T-cell (primary cell): ENCODE measurements around the gene HTR2C. TPM values are rescaled to one million over a fixed set of nuclear protein-coding genes. Genes with fewer than 3 reads are reported as not detected.

Experiments used
- ATAC-seq, 4 experiments: fragments of 200-7000 bp in 3 of 4; fragments of 150-1000 bp in 1 of 4; cut with Tn5 transposase; replicated peaks in 1 of 4; 1 replicate in 3 of 4; 2 replicates in 1 of 4; pipeline ENCODE4 v1.10.0; 2021; ENCODE audit warnings: moderate library complexity in 3 of 4, mild to moderate bottlenecking in 2 of 4, moderate number of reproducible peaks in 1 of 4
- CTCF ChIA-PET, 2 donors: fragments of 300-600 bp; sonication (Branson Sonifier 250); formaldehyde crosslinking; loops; one replicate each; lab custom pipeline; 2022; ENCODE audit warnings: antibody characterized with exemption in 2 of 2; lab: Charles Lee
- POLR2A ChIA-PET, 2 donors: fragments of 300-600 bp; sonication (Branson Sonifier 250); formaldehyde crosslinking; loops; one replicate each; lab custom pipeline; 2022; ENCODE audit warnings: antibody characterized with exemption in 2 of 2; lab: Charles Lee
- DNase-seq, 35 experiments: peaks; one replicate each; pipeline versions ENCODE4 v3.0.0 to v3.0.0-alpha.2; 2013 to 2023
- H3K27ac ChIP-seq: one replicate; pipeline ENCODE4 v1.5.1; 2013; ENCODE audit warnings: low read length
- H3K27me3 ChIP-seq, 2 experiments: replicated peaks in 1 of 2; 1 replicate in 1 of 2; 2 replicates in 1 of 2; pipeline versions ENCODE4 v1.6.1 to v1.7.0; 2013; ENCODE audit warnings: low read length in 1 of 2, mixed read lengths in 1 of 2; ENCODE audit not compliant: control insufficient read depth in 2 of 2, insufficient read depth in 2 of 2; ENCODE audit errors: extremely low read depth in 1 of 2
- H3K36me3 ChIP-seq, 2 donors: 1 replicate in 1 of 2; 2 replicates in 1 of 2; pipeline versions ENCODE4 v1.6.1 to v1.7.0; 2013; ENCODE audit warnings: low read length in 1 of 2; ENCODE audit not compliant: control insufficient read depth in 2 of 2, insufficient read depth in 1 of 2; ENCODE audit errors: extremely low read depth in 1 of 2
- H3K4me1 ChIP-seq, 2 experiments: 1 replicate in 1 of 2; 2 replicates in 1 of 2; pipeline versions ENCODE4 v1.6.1 to v1.7.0; 2013; ENCODE audit warnings: low read length in 2 of 2, mixed read lengths in 1 of 2; ENCODE audit not compliant: insufficient read depth in 2 of 2, control insufficient read depth in 1 of 2; ENCODE audit errors: extremely low read depth in 1 of 2
- H3K4me3 ChIP-seq, 2 donors: 1 replicate in 1 of 2; 2 replicates in 1 of 2; pipeline versions ENCODE4 v1.5.1 to v1.7.0; 2013; ENCODE audit warnings: mild to moderate bottlenecking in 2 of 2, low read length in 1 of 2, moderate library complexity in 1 of 2; ENCODE audit not compliant: control insufficient read depth in 1 of 2; ENCODE audit errors: extremely low read depth in 1 of 2
- H3K9me3 ChIP-seq: 2 replicates; pipeline ENCODE4 v1.7.0; 2013
- H3K27ac Mint-ChIP-seq, 2 donors: one replicate each; pipeline ENCODE4 v1.8.0; 2020 to 2021; ENCODE audit warnings: mild to moderate bottlenecking in 2 of 2, mixed read lengths in 2 of 2
- H3K27me3 Mint-ChIP-seq, 2 donors: one replicate each; pipeline ENCODE4 v1.8.0; 2021 to 2022; ENCODE audit warnings: mixed read lengths in 2 of 2
- H3K36me3 Mint-ChIP-seq: one replicate; pipeline ENCODE4 v1.8.0; 2021; ENCODE audit warnings: mixed read lengths
- H3K4me1 Mint-ChIP-seq, 3 donors: one replicate each; pipeline ENCODE4 v1.8.0; 2020 to 2022; ENCODE audit warnings: mixed read lengths in 3 of 3, mild to moderate bottlenecking in 1 of 3
- H3K4me3 Mint-ChIP-seq, 3 donors: one replicate each; pipeline ENCODE4 v1.8.0; 2020 to 2022; ENCODE audit warnings: mild to moderate bottlenecking in 3 of 3, mixed read lengths in 3 of 3, moderate library complexity in 3 of 3
- H3K9me3 Mint-ChIP-seq, 3 donors: one replicate each; pipeline ENCODE4 v1.8.0; 2020 to 2022; ENCODE audit warnings: mixed read lengths in 3 of 3
- WGBS: methylation state at CpG from one replicate; pipeline ENCODE4 v1.1.5; 2013; ENCODE audit warnings: missing lambda C conversion rate; ENCODE audit not compliant: insufficient coverage; 5-methylcytosine and 5-hydroxymethylcytosine counted together
- total RNA-seq, 35 experiments: library from RNA in 6 of 35; stranded (reverse) in 6 of 35; fragments of 120-200 nt in 1 of 35; gene quantifications; one replicate each; pipeline versions ENCODE4 v1.2.1 to v1.2.4 and lab custom pipeline; 2013 to 2026

Gene HTR2C
- total RNA-seq, 5 donors from 2014 or later (not counting 1 experiment from before 2014, with no cell fraction given): not detected

- no peaks in the 10 kb centered on the region for H3K27me3 ChIP-seq
- H3K9me3 ChIP-seq: no peaks in the 10 kb centered on the region
- DNase-seq (no peak), ATAC-seq (no peak)
- CTCF ChIA-PET: no interaction called here
- H3K36me3 Mint-ChIP-seq: no peaks in the 10 kb centered on the region
- POLR2A ChIA-PET: no interaction called here
- no peak overlapping the region for H3K27ac ChIP-seq
- no peaks in the 10 kb centered on the region for H3K36me3 ChIP-seq
- no peaks in the 10 kb centered on the region for H3K4me1 Mint-ChIP-seq
- peaks cover 0 to 7% of the 10 kb centered on the region in 2 donors for H3K27me3 Mint-ChIP-seq
- no peak overlapping the region for H3K4me3 ChIP-seq
- H3K4me1 ChIP-seq: no peaks in the 10 kb centered on the region
- H3K9me3 Mint-ChIP-seq: peaks cover 0 to 3% (median 0%) of the 10 kb centered on the region in 3 donors
- H3K4me3 Mint-ChIP-seq: no peak overlapping the region
- H3K27ac Mint-ChIP-seq: no peak overlapping the region
- no CpG with 5 or more reads among the region's 1 CpG for WGBS
These were observed 199.0 kb downstream of the HTR2C start for GRCh38 chrX:114782925-114783324.

DNA sequence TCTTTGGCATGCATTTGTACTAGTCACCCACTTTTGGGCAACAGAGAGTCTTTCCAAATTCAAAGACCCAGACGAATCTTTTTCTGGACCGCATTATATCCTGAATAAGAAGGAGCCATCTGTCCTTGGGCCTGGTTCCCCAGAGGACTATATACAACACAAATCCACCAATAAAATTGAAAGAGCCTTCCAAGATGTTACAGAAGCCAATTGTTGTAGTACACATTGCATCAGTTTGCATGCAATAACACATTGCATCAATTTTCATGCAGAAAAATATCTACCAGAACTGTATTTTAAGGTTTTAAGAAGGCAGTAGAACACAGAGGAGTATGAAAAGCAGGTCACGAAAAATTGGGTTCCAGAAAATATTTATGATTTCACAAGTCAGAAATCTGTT lies 203.2 kb downstream of the HTR2C start:
- no peaks in the 10 kb centered on the region for H3K27me3 Mint-ChIP-seq
- no peak overlapping the region for H3K27ac ChIP-seq
- H3K4me1 ChIP-seq: no peaks in the 10 kb centered on the region
- no peaks in the 10 kb centered on the region for H3K27me3 ChIP-seq
- 90% methylated on average over 2 of the region's 3 CpGs for WGBS
- H3K36me3 Mint-ChIP-seq: no peaks in the 10 kb centered on the region
- no peaks in the 10 kb centered on the region for H3K36me3 ChIP-seq
- DNase-seq: no peak
- ChIA-PET POLR2A (no interaction called here), CTCF (no interaction called here)
- H3K9me3 ChIP-seq: no peaks in the 10 kb centered on the region
- no peak for ATAC-seq
- H3K4me3 ChIP-seq: no peak overlapping the region
- H3K27ac Mint-ChIP-seq: no peak overlapping the region
- no peaks in the 10 kb centered on the region for H3K4me1 Mint-ChIP-seq
- H3K9me3 Mint-ChIP-seq: peaks cover 0 to 3% (median 0%) of the 10 kb centered on the region in 3 donors
- no peak overlapping the region for H3K4me3 Mint-ChIP-seq

DNA sequence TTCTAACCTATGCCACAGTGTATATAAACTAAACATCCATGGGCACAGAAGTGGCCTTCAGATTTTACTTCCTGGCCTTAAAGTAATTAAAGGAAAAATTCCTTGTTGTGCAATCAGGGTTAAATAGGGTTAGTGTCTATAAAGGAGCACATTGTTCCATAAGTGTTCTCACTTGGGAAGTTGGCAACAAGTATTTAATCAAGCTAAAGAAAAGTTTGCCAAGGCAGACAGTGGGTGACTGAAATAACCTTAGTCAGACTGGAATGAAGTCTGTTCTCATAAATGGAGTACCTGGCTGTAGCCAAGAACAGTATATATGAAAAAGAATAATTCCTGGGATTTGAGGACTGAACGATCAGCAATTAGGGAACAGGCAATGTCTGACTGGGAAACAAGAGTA lies 213.6 kb downstream of the HTR2C start:
- no peaks in the 10 kb centered on the region for H3K27me3 ChIP-seq
- peaks cover 0 to 4% (median 0%) of the 10 kb centered on the region in 3 donors for H3K9me3 Mint-ChIP-seq
- ATAC-seq (no peak), DNase-seq (no peak)
- no CpG with 5 or more reads among the region's 1 CpG for WGBS
- H3K4me3 ChIP-seq: no peak overlapping the region
- H3K27me3 Mint-ChIP-seq: peaks cover 0 to 6% of the 10 kb centered on the region in 2 donors
- CTCF ChIA-PET: no interaction called here
- no peaks in the 10 kb centered on the region for H3K36me3 ChIP-seq
- no peaks in the 10 kb centered on the region for H3K4me1 Mint-ChIP-seq
- H3K27ac ChIP-seq: no peak overlapping the region
- H3K4me3 Mint-ChIP-seq: no peak overlapping the region
- no peaks in the 10 kb centered on the region for H3K9me3 ChIP-seq
- POLR2A ChIA-PET: no interaction called here
- no peaks in the 10 kb centered on the region for H3K36me3 Mint-ChIP-seq
- H3K27ac Mint-ChIP-seq: no peak overlapping the region
- H3K4me1 ChIP-seq: no peaks in the 10 kb centered on the region

DNA sequence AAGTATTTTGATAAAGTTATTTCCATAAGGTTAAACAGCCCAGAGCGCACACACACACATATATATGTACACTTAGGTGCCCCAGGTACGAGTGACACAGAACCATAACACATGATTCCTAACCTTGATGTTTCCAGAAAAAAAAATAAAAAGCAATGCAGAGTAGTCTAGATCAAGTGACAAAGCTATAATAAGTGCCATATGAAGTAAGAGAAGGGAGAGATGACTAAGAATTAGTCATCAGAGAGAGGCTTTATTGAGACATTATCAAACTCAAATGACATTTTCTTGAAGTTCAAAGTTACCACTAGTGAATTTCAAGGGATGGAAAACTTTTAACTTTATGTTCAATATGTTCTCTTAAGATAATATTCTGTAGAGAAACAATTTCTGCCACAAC lies 215.0 kb downstream of the HTR2C start:
- no CpG with 5 or more reads among the region's 2 CpGs for WGBS
- H3K9me3 Mint-ChIP-seq: peaks cover 0 to under 1% (median 0%) of the 10 kb centered on the region in 3 donors
- H3K36me3 Mint-ChIP-seq: no peaks in the 10 kb centered on the region

GRCh38 chrX:114800719-114801118 lies 216.8 kb downstream of the HTR2C start:
- no peaks in the 10 kb centered on the region for H3K36me3 Mint-ChIP-seq
- POLR2A ChIA-PET: no interaction called here
- no peak for ATAC-seq

More for the DNA sequence above, 215.0 kb downstream of the HTR2C start:
- Histone ChIP-seq H3K36me3 (no peaks in the 10 kb centered on the region), H3K9me3 (no peaks in the 10 kb centered on the region), H3K4me1 (no peaks in the 10 kb centered on the region), H3K27me3 (no peaks in the 10 kb centered on the region), H3K4me3 (no peak overlapping the region), H3K27ac (no peak overlapping the region)
- no peak for DNase-seq
- H3K4me3 Mint-ChIP-seq: no peak overlapping the region
- no peaks in the 10 kb centered on the region for H3K4me1 Mint-ChIP-seq
- no peak for ATAC-seq
- H3K27me3 Mint-ChIP-seq: peaks cover 0 to 6% of the 10 kb centered on the region in 2 donors
- H3K27ac Mint-ChIP-seq: no peak overlapping the region
- ChIA-PET POLR2A (interaction anchor here in 1 of 2 donors (0.6 kb wide), 1 partner anchor 1521 kb away, joined by 4 read pairs; no protein-coding TSS in a partner anchor), CTCF (interaction anchor here in 1 of 2 donors (0.6 kb wide), 1 partner anchor 12 kb away, joined by 3 read pairs; no protein-coding TSS in a partner anchor)

GRCh38 chrX:114819509-114819908 lies 235.6 kb downstream of the HTR2C start:
- no CpG with 5 or more reads among the region's 2 CpGs for WGBS
- H3K4me3 Mint-ChIP-seq: no peak overlapping the region
- no peaks in the 10 kb centered on the region for H3K4me1 Mint-ChIP-seq
- Histone ChIP-seq H3K9me3 (no peaks in the 10 kb centered on the region), H3K27ac (no peak overlapping the region), H3K4me1 (no peaks in the 10 kb centered on the region), H3K36me3 (no peaks in the 10 kb centered on the region), H3K4me3 (no peak overlapping the region), H3K27me3 (no peaks in the 10 kb centered on the region)
- no peaks in the 10 kb centered on the region for H3K36me3 Mint-ChIP-seq
- H3K9me3 Mint-ChIP-seq: peaks cover 0 to 5% (median 0%) of the 10 kb centered on the region in 3 donors
- DNase-seq: no peak
- ChIA-PET POLR2A (no interaction called here), CTCF (no interaction called here)
- no peak for ATAC-seq
- H3K27me3 Mint-ChIP-seq: peaks cover 0 to 7% of the 10 kb centered on the region in 2 donors
- no peak overlapping the region for H3K27ac Mint-ChIP-seq

More at GRCh38 chrX:114800719-114801118, 216.8 kb downstream of the HTR2C start:
- CTCF ChIA-PET: no interaction called here
- H3K27me3 Mint-ChIP-seq: peaks cover 0 to 6% of the 10 kb centered on the region in 2 donors
- DNase-seq: no peak
- H3K4me1 ChIP-seq: no peaks in the 10 kb centered on the region
- H3K36me3 ChIP-seq: no peaks in the 10 kb centered on the region
- no peak overlapping the region for H3K27ac ChIP-seq
- WGBS: no CpG with 5 or more reads among the region's 4 CpGs
- H3K9me3 ChIP-seq: no peaks in the 10 kb centered on the region
- H3K27ac Mint-ChIP-seq: no peak overlapping the region
- H3K27me3 ChIP-seq: no peaks in the 10 kb centered on the region
- H3K4me3 ChIP-seq: no peak overlapping the region
- no peaks in the 10 kb centered on the region for H3K9me3 Mint-ChIP-seq
- no peaks in the 10 kb centered on the region for H3K4me1 Mint-ChIP-seq
- no peak overlapping the region for H3K4me3 Mint-ChIP-seq
